Thyroid gland (tissue), 4 donors: ENCODE data around the gene ACAP3. TPM values are rescaled to one million over a fixed set of nuclear protein-coding genes. Genes with fewer than 3 reads are reported as not detected.

ENCODE experiments used
- DNase-seq, 2 donors: peaks; one replicate each; pipeline ENCODE4 v3.0.0-alpha.2; 2019
- H3K27ac ChIP-seq, 3 donors: fragments of 200-600 bp; sonication (generic); 1 replicate in 2 of 3; 2 replicates in 1 of 3; pipeline ENCODE4 v1.5.1; 2016 to 2019; ENCODE audit warnings: mild to moderate bottlenecking in 1 of 3, moderate library complexity in 1 of 3
- H3K27me3 ChIP-seq: fragments of 200-600 bp; sonication (generic); one replicate; pipeline ENCODE4 v1.5.1; 2019
- H3K36me3 ChIP-seq, 2 donors: fragments of 200-600 bp; sonication (generic); one replicate each; pipeline ENCODE4 v1.5.1; 2016 to 2019
- H3K4me1 ChIP-seq, 2 donors: fragments of 200-600 bp; sonication (generic); one replicate each; pipeline ENCODE4 v1.5.1; 2017 to 2019
- H3K4me3 ChIP-seq, 3 donors: fragments of 200-600 bp; sonication (generic); replicated peaks in 1 of 3; 1 replicate in 2 of 3; 2 replicates in 1 of 3; pipeline ENCODE4 v1.5.1; 2016; ENCODE audit warnings: mild to moderate bottlenecking in 1 of 3
- H3K9me3 ChIP-seq: fragments of 200-600 bp; sonication (generic); one replicate; pipeline ENCODE4 v1.5.1; 2017
- CTCF ChIP-seq, 6 experiments: fragments of 200-600 bp in 3 of 6; fragments of 450-650 bp in 3 of 6; sonication (generic) in 3 of 6; IDR thresholded peaks; one replicate each; pipeline ENCODE4 v1.5.1; 2016 to 2019; ENCODE audit warnings: antibody characterized with exemption in 6 of 6, mild to moderate bottlenecking in 2 of 6, inconsistent platforms in 1 of 6, moderate library complexity in 1 of 6
- POLR2A ChIP-seq, 2 donors: fragments of 450-650 bp; IDR thresholded peaks; one replicate each; pipeline ENCODE4 v1.6.1; 2017; ENCODE audit warnings: antibody characterized with exemption in 2 of 2, mild to moderate bottlenecking in 2 of 2, moderate library complexity in 1 of 2
- whole genome bisulfite sequencing, 2 donors: methylation state at CpG; one replicate each; pipeline ENCODE4 v1.1.5; 2017; 5-methylcytosine and 5-hydroxymethylcytosine counted together
- intact Hi-C: fragments of 100-400 bp; cut with DNase I; formaldehyde crosslinking; loops from one replicate; pipeline ENCODE4 v1.15.1; 2023
- total RNA-seq, 4 donors: library from RNA; depleted of rRNA; stranded (reverse); fragments of >200 nt; gene quantifications; one replicate each; pipeline ENCODE4 v1.2.3, GENCODE V29; 2016

ACAP3 gene
- total RNA-seq, 4 donors from 2014 or later, result 31.6 to 51.2 (median 42.1) TPM

DNA sequence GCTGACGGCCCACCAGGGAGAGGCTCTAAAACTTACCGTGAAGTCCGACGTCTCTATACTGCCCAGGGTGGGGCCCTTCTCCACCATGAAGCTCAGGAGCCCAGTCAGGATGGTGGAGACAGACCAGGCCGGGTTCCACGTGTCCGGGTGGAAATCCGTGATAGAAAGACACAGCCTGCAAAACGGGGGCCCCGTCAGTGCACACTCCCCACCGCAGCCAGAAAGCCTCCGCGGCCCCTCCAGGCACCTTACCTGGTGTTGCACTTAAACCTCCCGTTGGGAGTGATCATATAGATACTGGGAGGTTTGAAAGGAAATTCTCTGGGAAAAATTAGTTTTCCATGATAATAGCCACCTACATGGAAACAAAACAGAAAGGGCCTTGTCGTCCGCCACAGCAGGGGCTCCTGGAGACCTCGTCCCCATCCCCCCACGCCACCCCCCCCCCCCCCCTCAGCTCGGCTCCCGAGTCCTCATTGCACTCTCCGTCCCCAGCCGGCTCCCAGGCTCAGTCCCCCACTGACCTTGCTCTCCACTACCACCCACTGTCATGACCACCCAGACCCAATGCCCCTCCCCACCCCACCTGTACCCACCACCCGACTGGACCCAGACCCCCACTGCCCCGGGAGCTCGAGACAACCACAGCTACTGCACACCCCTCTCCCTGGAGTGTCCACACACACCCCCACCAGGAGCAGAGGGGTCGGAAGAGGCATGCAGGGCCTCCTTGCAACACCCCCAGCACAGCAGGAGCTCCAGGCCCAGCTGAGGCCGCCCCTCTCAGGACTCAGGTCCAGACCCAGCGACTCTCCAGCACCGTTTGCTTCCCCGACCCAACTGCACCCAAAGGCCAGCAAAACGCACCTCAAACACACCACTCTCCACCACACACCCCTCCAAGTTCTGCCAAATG is 50.5 kb downstream of the ACAP3 start:
- Histone ChIP-seq H3K36me3 (peaks cover 34 to 42% of the 10 kb centered on the region in 2 donors), H3K4me3 (no peak overlapping the region), H3K4me1 (no peaks in the 10 kb centered on the region), H3K27ac (no peak overlapping the region), H3K9me3 (no peaks in the 10 kb centered on the region), H3K27me3 (no peaks in the 10 kb centered on the region)
- WGBS, 2 donors, result 92 to 95% methylated on average over 30 of the region's 31 CpGs
- no peak for DNase-seq
- TF ChIP-seq POLR2A (IDR thresholded peaks at IDR 0.05) (no peak), CTCF (IDR thresholded peaks at IDR 0.05) (no peak)
- intact Hi-C loops, result no loop called here

DNA sequence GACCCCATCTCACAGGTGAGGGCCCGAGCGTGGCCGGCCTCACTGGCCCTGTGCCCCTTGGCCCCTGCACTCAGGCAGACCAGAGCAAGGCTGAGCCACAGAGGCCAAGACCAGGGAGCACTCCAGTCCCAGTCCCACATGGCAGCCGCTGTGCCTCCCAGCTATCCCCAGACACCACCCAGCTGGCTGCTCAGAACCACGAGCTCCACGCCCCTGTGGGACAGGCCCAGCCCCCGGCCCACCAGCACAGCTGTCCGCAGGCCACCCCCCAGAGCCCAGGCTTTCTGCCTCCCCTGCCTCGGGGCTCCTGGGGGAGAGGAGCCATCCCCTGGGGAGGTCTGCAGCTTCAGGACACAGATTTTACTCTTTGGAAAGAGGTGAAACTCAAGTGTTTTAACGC is 52.1 kb downstream of the ACAP3 start:
- no peak overlapping the region for H3K27ac ChIP-seq
- H3K4me3 ChIP-seq, result no peak overlapping the region
- no peaks in the 10 kb centered on the region for H3K27me3 ChIP-seq
- TF ChIP-seq CTCF (IDR thresholded peaks at IDR 0.05) (no peak), POLR2A (IDR thresholded peaks at IDR 0.05) (no peak)
- 95 to 96% methylated on average over 9 to 10 of the region's 10 CpGs for WGBS, 2 donors
- DNase-seq, result no peak
- no peaks in the 10 kb centered on the region for H3K9me3 ChIP-seq
- intact Hi-C loops, result no loop called here
- H3K36me3 ChIP-seq, result peaks cover 26 to 32% of the 10 kb centered on the region in 2 donors
- H3K4me1 ChIP-seq, result no peaks in the 10 kb centered on the region

DNA sequence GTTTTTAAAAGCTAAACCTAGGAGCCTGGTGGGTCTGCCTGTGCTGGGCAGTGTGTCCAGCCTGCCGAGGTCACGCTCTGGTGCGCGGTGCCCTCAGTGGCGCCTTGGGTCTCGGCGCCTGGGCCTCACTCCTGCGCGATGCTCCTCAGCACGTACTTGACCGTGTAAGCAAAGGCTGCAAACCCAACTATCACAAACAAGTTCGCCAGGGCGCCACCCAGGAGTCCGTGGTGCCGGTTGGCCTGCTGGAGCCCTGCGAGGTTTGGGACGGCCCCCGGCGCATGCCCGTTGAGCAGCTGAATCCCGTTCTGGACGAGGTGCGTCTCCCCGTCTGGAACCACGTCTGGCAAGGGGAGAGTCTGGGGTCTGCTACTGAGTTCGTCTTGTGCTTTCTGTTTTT is 52.7 kb downstream of the ACAP3 start:
- 94 to 95% methylated on average over 26 of the region's 26 CpGs for WGBS, 2 donors

GRCh38 chr1:1254667-1254998 is 53.1 kb downstream of the ACAP3 start:
- no peak for DNase-seq
- no peak overlapping the region for H3K27ac ChIP-seq
- H3K4me1 ChIP-seq, result no peaks in the 10 kb centered on the region
- no peak overlapping the region for H3K4me3 ChIP-seq
- WGBS, 2 donors, result 91 to 98% methylated on average over 9 to 21 of the region's 21 CpGs
- no peaks in the 10 kb centered on the region for H3K9me3 ChIP-seq
- H3K27me3 ChIP-seq, result no peaks in the 10 kb centered on the region
- TF ChIP-seq POLR2A (IDR thresholded peaks at IDR 0.05), result no peak
- TF ChIP-seq CTCF (IDR thresholded peaks at IDR 0.05), result no peak
- intact Hi-C loops, result no loop called here
- H3K36me3 ChIP-seq, result peaks cover 25 to 28% of the 10 kb centered on the region in 2 donors

More for the DNA sequence above, 52.7 kb downstream of the ACAP3 start:
- intact Hi-C loops, result no loop called here
- TF ChIP-seq CTCF (IDR thresholded peaks at IDR 0.05) (no peak), POLR2A (IDR thresholded peaks at IDR 0.05) (no peak)
- no peak overlapping the region for H3K4me3 ChIP-seq
- no peak overlapping the region for H3K27ac ChIP-seq
- H3K9me3 ChIP-seq, result no peaks in the 10 kb centered on the region
- H3K27me3 ChIP-seq, result no peaks in the 10 kb centered on the region
- H3K36me3 ChIP-seq, result peaks cover 25 to 28% of the 10 kb centered on the region in 2 donors
- no peaks in the 10 kb centered on the region for H3K4me1 ChIP-seq
- no peak for DNase-seq

- no peaks in the 10 kb centered on the region for H3K4me1 ChIP-seq
- H3K36me3 ChIP-seq, result peaks cover 25 to 28% of the 10 kb centered on the region in 2 donors
- H3K4me3 ChIP-seq, result no peak overlapping the region
- DNase-seq, result no peak
- H3K9me3 ChIP-seq, result no peaks in the 10 kb centered on the region
- no peak overlapping the region for H3K27ac ChIP-seq
- TF ChIP-seq POLR2A (IDR thresholded peaks at IDR 0.05) (no peak), CTCF (IDR thresholded peaks at IDR 0.05) (no peak)
- WGBS, 2 donors, result 95 to 97% methylated on average over 36 to 41 of the region's 50 CpGs
- intact Hi-C loops, result no loop called here
- H3K27me3 ChIP-seq, result no peaks in the 10 kb centered on the region
Observed at GRCh38 chr1:1253972-1254666, 53.6 kb downstream of the ACAP3 start.
